HG02623 (cell line): ENCODE results near the gene LRP1.

Source experiments
- ATAC-seq: cut with Tn5 transposase; IDR thresholded peaks from one replicate; pipeline ENCODE4 v1.9.1; 2021; ENCODE audit warnings: moderate library complexity; ENCODE audit not compliant: unreplicated experiment

Gene LRP1

GRCh38 chr12:57207731-57208630, 79.7 kb downstream of the LRP1 start:
- no peak for ATAC-seq

- no peak for ATAC-seq
Measured at GRCh38 chr12:57208631-57209282, 80.5 kb downstream of the LRP1 start.

- no peak for ATAC-seq
Measured at GRCh38 chr12:57209916-57210315, 81.6 kb downstream of the LRP1 start.

DNA sequence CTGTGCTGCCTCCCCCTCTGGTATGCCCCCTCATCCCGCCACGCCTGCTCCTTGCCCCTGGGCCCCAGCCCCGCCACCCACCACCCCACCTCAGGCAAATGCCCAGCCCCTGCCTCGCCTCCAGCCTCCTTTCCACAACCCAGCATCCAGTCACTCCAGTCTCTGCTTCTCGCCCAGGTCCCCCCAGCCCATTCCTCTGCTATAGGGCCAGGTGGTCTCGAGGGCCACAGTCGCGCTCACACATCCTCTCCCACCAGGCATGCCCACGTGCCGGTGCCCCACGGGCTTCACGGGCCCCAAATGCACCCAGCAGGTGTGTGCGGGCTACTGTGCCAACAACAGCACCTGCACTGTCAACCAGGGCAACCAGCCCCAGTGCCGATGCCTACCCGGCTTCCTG, 82.2 kb downstream of the LRP1 start:
- no peak for ATAC-seq

DNA sequence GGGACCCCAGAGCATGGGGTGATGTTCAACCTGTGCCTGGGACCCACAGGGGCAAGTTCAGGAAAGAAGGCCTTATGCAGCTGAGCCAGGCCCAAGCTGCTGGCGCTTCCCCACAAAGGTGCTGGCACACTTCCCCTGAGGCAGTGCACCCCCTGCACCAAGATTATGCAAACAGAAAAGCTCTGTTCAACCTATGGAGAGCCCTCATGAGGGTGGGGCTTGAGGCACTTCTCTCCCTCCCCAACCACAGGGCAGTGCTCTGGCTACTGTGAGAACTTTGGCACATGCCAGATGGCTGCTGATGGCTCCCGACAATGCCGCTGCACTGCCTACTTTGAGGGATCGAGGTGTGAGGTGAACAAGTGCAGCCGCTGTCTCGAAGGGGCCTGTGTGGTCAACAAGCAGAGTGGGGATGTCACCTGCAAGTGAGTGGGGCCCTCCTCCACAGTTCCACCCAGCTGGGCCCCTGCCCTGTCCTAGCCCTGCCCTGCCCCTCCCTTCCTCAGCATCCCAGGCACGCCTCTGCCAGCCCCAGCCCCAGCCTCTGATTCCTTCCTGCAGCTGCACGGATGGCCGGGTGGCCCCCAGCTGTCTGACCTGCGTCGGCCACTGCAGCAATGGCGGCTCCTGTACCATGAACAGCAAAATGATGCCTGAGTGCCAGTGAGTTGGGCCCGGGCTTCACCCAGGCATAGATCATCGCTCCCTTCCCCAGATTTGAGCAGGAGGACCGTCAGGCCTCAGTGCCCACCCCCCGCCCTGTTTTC, 82.8 kb downstream of the LRP1 start:
- ATAC-seq = no peak

- no peak for ATAC-seq
Measured at GRCh38 chr12:57211791-57212700, 83.8 kb downstream of the LRP1 start.

GRCh38 chr12:57212701-57213057, 84.4 kb downstream of the LRP1 start:
- ATAC-seq = no peak

DNA sequence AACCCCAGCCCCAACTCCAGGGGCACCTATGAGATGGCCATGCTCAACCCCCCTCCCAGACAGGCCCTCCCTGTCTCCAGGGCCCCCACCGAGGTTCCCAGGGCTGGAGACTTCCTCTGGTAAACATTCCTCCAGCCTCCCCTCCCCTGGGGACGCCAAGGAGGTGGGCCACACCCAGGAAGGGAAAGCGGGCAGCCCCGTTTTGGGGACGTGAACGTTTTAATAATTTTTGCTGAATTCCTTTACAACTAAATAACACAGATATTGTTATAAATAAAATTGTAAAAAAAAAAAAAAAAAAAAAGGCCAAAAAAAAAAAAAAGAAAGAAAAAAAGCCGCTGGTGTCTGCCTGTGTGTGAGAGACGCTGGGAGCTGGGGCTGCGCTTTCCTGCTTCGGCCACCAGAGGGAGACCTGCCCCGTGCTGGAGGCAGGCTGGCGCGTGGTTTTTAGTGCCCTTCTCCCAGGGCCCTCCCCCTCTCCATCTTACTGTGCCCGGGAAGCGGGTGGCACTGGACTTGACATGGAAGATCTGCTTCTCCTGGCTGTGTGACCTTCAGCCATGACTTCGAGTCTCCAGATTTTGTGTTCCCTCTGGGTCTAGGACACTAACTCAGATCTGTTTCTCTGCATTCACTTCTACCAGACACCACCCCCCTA, 84.9 kb downstream of the LRP1 start:
- ATAC-seq = no peak

DNA sequence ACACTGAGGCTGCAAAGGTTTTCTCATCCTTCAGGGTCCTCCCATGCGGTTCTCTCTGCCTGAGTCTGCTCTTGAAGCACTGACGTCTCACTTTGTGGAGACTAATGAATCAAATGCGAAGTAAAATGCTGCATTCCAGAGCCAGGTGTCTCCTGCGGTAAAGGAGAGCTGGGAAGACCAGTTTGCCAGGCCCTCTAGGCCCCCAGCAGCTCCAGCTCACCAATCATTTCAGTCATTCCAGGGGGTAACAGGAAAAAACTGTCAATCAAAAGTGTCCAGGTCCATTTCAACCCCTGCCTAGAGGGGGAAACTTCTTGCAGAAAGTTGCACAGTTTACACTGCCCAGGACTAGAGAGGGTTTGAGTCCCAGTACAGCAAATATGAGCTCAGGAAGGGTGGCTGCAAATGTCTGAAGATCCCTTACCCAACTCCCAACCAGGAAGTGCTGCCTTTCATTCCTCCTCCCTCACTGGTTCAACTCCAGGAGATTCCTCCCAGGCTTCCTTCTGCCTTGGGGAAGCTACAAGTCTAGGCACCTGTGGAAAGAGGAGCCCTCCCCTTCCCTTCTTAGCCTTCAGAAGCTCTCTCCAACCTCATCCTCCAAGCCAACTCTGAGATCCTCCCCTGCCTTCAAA, 85.6 kb downstream of the LRP1 start:
- no peak for ATAC-seq

DNA sequence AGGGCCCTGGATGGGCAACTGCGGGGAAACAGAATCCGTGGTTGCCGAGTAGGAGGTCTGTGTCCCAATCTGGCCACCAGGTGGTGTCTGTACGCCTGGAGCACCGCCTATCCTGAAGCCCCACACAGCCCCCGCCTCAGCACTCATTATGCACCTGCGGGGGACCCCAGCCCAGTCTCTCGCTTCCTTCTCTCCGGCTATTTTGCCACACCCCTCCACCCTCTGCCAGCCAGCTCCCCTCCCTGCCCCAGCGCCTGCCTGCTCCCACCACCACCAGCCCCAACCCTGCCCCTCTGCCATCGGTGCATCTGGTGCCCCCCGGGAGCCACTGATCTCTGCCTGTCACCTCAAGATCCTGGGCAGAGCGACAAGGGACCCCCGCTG, 86.1 kb downstream of the LRP1 start:
- peak; percentile 39 for ATAC-seq

DNA sequence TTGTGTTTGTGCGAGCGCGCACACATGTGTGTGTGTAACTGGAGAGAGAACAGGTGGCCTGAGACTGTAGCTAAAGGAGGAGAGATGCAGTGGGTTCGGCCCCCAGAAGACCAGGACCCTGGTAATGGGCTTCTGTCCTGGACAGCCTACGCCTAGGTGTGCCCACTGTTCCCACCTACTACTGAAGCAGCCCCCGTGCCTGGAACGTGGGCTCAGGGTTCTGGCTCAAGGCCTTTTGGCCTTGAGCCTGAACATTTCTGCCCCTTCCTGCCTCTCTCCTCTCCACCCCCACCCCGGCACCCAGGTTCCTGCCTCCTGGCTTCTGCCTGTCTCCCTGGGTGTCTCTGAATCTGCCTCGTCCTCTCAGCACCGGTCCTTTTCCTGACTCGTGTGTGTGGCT, 86.8 kb downstream of the LRP1 start:
- no peak for ATAC-seq

DNA sequence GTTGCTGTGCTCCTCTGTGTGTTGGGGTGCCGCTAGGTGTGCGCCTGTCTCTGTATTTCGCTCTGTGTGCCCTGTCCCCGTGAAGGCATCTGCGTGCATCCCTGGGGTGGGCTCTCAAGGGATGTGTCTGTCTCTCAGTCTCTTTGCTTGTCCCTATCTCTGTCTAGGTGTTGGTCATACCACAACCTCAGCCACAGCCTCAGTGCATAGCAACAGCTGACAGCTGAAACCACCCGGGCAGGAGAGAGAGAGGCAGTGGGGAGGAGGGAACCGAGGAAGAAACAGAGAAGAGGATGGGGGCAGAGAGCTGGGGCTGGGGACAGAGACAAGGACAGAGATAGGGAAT, 87.4 kb downstream of the LRP1 start:
- no peak for ATAC-seq

DNA sequence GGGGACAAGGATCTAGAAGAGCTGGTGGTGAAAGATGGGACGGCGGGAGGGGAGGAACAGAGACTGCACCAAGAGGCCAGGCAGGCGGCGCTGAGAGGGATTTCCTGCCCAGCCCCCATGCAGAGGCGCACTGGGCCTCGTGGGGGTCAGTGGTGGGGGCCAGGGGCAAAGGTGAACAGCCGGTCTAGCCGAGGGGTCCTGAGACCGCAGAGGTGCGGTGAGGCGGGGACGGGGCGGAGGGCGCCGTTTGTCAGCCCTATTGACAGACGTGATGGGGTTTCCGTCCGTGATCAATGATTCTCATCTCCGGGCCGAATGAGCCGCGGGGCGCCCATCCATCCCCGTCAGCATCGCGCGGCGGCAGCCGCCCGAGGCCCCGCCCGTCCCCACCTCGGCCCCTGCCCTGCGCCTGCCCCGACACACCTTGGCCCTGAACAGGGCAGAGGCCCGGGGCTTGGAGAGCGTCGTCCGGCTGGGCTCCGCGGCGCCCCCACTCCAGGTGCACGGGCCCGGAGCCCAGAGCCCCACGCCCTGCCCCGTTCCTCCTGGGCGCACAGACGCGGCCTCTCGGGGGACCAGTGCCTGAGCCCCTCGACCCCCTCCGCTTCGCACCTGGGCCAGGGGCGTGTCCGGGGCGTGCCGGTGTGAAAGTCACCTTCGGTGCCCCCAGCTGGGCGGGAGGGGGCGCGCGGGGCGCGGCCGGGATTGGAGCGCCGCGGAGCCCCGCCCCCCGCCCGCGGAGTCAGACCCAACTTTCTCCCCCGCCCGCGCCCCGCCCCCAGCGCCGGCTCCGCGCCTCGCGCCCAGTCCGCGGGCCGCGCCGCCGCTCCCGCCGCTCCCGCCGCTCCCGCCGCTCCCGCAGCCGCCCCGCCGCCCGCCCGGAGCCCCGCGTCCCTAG, 88.0 kb downstream of the LRP1 start, which contains the start of gene NXPH4:
TSS of gene NXPH4 (plus strand) at position 781 of the 898 bp plus-strand sequence. CDS start 176 bp downstream, outside the sequence.
- ATAC-seq = no peak

DNA sequence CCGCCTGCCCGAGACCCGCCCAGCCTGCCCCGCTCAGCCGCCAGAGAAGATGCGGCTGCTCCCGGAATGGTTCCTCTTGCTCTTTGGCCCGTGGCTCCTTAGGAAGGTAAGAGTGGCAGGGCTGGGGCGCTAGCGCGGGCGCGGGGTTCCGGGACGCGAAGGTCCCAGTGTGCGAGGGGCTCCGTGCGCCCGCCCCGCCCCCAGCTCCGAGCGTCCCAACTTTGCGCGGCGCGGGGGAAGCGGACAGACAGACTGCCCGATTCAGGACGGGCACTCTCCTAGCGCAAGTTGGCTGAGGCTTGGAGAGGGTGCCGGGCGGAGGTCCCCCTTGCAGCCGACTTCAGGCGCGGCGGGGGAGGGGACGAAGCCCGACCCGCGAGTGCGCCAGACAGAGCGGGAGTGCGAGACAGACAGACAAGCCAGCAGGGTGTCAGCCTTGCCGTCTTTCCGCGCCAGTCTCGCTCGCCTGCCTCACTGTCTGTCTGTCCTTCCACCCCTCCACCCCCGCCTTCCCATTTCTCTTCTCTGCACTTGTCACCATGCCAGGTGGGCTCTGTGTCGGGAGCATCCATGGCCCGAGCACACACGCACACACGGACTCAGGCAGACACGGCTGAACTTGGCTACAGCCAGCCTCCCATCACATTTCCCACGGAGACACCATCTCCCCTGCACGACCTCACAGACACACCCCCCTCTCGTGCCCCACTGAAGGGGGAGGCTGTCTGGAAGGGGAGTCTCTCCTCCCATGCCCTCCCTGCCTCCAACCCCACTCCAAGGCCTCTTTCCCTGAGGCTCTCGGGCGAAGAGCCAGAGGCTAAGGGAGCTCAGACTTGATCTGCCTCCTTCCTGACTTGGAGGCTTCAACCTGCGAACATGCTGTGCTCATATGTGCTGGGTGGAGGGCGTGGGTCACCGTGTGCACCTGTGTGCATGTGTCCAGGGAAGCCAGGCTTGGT, 88.9 kb downstream of the LRP1 start:
- no peak for ATAC-seq

DNA sequence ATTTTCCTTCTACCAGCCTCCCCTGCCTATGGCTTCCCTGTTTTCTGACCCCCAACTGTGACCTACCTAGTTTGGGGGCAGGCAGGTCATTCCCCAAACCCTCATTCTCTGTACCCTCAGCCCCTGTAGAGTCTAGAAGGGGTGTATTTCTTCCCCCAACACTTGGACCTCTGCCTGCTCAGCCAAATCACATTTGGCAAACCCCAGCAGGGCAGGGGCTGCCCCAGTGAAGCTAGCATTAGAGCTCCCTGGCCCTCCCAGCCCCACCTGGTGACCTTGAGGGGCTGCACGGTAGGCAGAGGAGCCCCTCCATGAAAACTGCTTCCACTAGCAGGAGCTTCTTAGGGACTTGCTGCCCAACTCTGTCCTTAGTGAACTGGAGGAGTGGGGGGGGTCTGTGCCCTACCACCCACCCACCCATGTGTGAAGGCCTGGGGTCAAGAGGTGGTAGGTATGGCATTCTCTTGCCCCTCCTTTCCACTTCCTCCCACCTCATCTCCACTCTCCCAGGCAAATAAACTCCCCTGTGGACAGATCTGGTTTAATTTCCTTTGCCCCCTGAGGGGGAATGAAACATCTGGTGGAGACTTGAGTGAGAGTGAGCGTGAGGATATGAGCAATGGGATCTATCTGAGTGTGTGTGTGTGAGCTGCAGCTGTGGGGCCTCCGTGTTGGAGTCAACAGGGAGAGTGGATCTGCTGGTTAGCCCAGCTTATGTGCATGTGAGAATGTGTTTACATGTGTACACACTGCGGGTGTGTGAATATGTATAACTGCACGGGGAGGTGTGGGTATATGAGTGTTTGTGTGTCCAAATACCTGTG, 90.0 kb downstream of the LRP1 start:
- no peak for ATAC-seq

DNA sequence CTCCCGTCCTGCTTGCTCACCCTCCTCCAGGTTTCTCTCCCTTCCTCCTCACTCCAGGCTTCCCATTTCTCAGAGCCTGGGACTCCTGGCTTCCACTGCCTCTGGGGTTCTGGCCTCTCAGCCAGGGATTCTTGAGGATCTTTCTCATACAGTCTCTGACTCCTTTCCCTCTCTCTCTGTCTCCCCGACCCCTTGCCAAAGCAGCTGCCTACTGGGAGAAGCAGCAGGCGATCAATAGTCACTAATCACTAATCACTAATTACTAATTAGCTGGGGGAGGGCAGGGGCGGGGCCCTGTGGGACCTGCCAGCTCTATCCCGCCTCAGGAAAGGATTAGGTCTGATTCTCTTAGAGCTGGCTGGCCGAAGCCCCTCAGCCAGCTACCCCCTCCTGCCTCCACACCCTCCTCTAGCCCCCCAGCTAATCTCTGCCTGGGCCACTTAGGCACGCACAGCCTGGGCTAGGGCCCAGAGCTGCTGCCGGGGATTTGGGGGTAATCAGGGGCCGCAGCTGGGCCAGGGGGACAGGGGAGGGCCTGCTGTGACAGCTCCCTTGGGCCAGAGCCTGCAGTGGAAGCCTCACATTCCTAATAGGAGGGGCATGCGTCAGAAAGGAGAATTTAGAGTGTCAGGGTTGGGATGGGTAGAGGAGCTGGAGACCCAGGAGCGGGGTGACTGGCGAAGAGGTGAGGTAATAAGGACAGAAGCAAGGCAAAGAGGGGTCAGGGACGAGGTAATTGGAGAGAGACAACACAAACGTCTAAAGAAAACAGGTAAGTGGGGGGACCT, 91.1 kb downstream of the LRP1 start:
- no peak for ATAC-seq
